DOHH2 (cell line): Measurements from ENCODE around the gene OR7G1.

ENCODE experiments used
- EZH2phosphoT487 ChIP-seq: fragments of 200-600 bp; sonication (generic); IDR thresholded peaks from 2 replicates; pipeline ENCODE4 v1.6.1; 2017; ENCODE audit warnings: borderline replicate concordance, mild to moderate bottlenecking, antibody characterized with exemption, low read length, moderate library complexity, mixed read lengths
- TF ChIP-seq, protein P1 (sequence below): fragments of 200-600 bp; sonication (generic); IDR thresholded peaks from one replicate; pipeline ENCODE4 v1.5.1; 2014; ENCODE audit warnings: antibody characterized with exemption, mild to moderate bottlenecking, low read depth, low read length; ENCODE audit not compliant: poor library complexity, severe bottlenecking

DNA sequence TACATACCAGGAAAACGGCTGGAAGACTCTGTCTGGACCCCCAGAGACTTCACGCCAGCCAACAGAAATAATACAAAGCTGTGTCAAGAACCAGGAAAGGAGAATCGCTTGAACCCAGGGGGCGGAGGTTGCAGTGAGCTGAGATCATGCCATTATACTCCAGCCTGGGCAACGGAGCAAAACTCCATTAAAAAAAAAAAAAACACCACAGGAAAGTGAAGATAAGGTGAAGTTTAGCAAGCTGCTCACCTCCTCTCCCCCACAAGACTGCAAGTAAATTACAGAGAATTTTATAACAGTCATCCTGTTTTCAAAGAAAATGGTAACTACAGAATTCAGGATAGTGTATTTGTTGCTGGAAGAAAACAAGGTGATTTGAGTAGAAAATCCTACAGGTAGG is 984 bp upstream of the OR7G1 start:
- TF ChIP-seq, protein P1, sequence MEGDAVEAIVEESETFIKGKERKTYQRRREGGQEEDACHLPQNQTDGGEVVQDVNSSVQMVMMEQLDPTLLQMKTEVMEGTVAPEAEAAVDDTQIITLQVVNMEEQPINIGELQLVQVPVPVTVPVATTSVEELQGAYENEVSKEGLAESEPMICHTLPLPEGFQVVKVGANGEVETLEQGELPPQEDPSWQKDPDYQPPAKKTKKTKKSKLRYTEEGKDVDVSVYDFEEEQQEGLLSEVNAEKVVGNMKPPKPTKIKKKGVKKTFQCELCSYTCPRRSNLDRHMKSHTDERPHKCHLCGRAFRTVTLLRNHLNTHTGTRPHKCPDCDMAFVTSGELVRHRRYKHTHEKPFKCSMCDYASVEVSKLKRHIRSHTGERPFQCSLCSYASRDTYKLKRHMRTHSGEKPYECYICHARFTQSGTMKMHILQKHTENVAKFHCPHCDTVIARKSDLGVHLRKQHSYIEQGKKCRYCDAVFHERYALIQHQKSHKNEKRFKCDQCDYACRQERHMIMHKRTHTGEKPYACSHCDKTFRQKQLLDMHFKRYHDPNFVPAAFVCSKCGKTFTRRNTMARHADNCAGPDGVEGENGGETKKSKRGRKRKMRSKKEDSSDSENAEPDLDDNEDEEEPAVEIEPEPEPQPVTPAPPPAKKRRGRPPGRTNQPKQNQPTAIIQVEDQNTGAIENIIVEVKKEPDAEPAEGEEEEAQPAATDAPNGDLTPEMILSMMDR, result no peak
- TF ChIP-seq EZH2phosphoT487, result no peak
